ENCODE results near the gene ARID1B.

GRCh38 chr6:156870924-156871539 lies 93.9 kb downstream of the ARID1B start:
- no peak for TF ChIP-seq GATA2 (IDR thresholded peaks at IDR 0.05; ENCODE audit: low read depth, low read length)
- TF ChIP-seq GATA3 (IDR thresholded peaks at IDR 0.05; ENCODE audit: low read depth, low read length), result no peak
